MCF 10A (cell line): ENCODE results near the gene COBL. TPM values are rescaled to one million over a fixed set of nuclear protein-coding genes. Genes with fewer than 3 reads are reported as not detected.

Experiments used
- BruUV-seq: library from RNA; stranded (reverse); fragments of 400-500 nt; replicated peaks from 2 replicates; lab custom pipeline; 2021; lab: Mats Ljungman, UMichigan
- CTCF ChIA-PET: fragments of 300-600 bp; sonication (Branson Sonifier 250); formaldehyde crosslinking; extraction: SDS; loops from one replicate; lab custom pipeline; 2021; ENCODE audit warnings: antibody characterized with exemption, inconsistent platforms; lab: Yijun Ruan, JAX
- POLR2A ChIA-PET: fragments of 300-600, 350-650 bp; sonication (Branson Sonifier 250); formaldehyde crosslinking; extraction: SDS; loops from one replicate; lab custom pipeline; 2020; ENCODE audit warnings: antibody characterized with exemption, inconsistent platforms; lab: Yijun Ruan, JAX
- DNase-seq: peaks from one replicate; pipeline ENCODE4 v3.0.0-alpha.2; 2018; ENCODE audit not compliant: unreplicated experiment
- H3K27ac Mint-ChIP-seq: one replicate; pipeline ENCODE4 v1.8.0; 2022; ENCODE audit warnings: mild to moderate bottlenecking, low read depth, mixed read lengths; ENCODE audit not compliant: unreplicated experiment
- H3K27me3 Mint-ChIP-seq: one replicate; pipeline ENCODE4 v1.8.0; 2022; ENCODE audit warnings: mixed read lengths; ENCODE audit not compliant: insufficient read depth, unreplicated experiment
- H3K36me3 Mint-ChIP-seq: one replicate; pipeline ENCODE4 v1.8.0; 2022; ENCODE audit warnings: mild to moderate bottlenecking, moderate library complexity, mixed read lengths; ENCODE audit not compliant: insufficient read depth, unreplicated experiment
- H3K4me1 Mint-ChIP-seq: one replicate; pipeline ENCODE4 v1.8.0; 2022; ENCODE audit warnings: mixed read lengths; ENCODE audit not compliant: insufficient read depth, unreplicated experiment
- H3K4me3 Mint-ChIP-seq: one replicate; pipeline ENCODE4 v1.8.0; 2022; ENCODE audit warnings: mild to moderate bottlenecking, moderate library complexity, mixed read lengths; ENCODE audit not compliant: unreplicated experiment
- H3K9me3 Mint-ChIP-seq: one replicate; pipeline ENCODE4 v1.8.0; 2022; ENCODE audit warnings: mixed read lengths; ENCODE audit not compliant: unreplicated experiment
- intact Hi-C: fragments of 100-400 bp; cut with micrococcal nuclease; formaldehyde crosslinking; loops from 2 replicates; pipeline ENCODE4 v1.14.1; 2022
- total RNA-seq: library from RNA; stranded (reverse); gene quantifications from 2 replicates; pipeline ENCODE4 v1.2.3, GENCODE V29; 2022
- TF ChIP-seq, protein P1 (sequence below): fragments of 200-600 bp; IDR thresholded peaks from one replicate; pipeline ENCODE4 v1.8.0; 2022; ENCODE audit warnings: antibody characterized with exemption, mild to moderate bottlenecking; ENCODE audit not compliant: unreplicated experiment

COBL gene
- total RNA-seq, 1 experiment from 2014 or later: 12.3 TPM

DNA sequence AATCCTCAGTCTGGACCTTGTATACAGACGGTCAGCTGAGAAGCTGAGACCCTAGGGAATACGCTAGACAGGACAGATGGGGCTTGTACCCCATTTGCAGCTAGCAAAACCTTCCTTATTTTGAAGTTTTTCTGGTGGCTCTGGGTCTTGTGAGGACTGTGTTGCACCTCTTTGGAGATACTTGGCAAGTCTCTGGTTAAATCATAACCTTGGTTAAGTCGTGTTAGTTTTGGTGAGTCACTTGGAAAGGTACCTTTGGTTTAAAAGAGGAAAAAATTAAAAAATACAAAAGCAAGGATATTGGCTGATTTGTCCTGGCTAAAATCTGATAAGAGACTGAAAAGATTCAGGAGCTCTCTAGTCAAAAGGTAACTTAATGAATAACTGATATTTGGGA is 140.6 kb downstream of the COBL start:
- TF ChIP-seq, protein P1, sequence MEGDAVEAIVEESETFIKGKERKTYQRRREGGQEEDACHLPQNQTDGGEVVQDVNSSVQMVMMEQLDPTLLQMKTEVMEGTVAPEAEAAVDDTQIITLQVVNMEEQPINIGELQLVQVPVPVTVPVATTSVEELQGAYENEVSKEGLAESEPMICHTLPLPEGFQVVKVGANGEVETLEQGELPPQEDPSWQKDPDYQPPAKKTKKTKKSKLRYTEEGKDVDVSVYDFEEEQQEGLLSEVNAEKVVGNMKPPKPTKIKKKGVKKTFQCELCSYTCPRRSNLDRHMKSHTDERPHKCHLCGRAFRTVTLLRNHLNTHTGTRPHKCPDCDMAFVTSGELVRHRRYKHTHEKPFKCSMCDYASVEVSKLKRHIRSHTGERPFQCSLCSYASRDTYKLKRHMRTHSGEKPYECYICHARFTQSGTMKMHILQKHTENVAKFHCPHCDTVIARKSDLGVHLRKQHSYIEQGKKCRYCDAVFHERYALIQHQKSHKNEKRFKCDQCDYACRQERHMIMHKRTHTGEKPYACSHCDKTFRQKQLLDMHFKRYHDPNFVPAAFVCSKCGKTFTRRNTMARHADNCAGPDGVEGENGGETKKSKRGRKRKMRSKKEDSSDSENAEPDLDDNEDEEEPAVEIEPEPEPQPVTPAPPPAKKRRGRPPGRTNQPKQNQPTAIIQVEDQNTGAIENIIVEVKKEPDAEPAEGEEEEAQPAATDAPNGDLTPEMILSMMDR: no peak
- H3K36me3 Mint-ChIP-seq: no peaks in the 10 kb centered on the region
- no peak overlapping the region for H3K27ac Mint-ChIP-seq
- no peak for DNase-seq
- no peaks in the 10 kb centered on the region for H3K27me3 Mint-ChIP-seq
- intact Hi-C loops: no loop called here
- ChIA-PET CTCF (interaction anchor here (0.8 to 6.8 kb wide), 10 partner anchors 8 to 193 kb away, joined by 3 to 46 read pairs (median 4); no protein-coding TSS in a partner anchor), POLR2A (no interaction called here)
- BruUV-seq: no TSS peak
- no peak overlapping the region for H3K4me3 Mint-ChIP-seq
- H3K9me3 Mint-ChIP-seq: no peaks in the 10 kb centered on the region
- no peaks in the 10 kb centered on the region for H3K4me1 Mint-ChIP-seq

DNA sequence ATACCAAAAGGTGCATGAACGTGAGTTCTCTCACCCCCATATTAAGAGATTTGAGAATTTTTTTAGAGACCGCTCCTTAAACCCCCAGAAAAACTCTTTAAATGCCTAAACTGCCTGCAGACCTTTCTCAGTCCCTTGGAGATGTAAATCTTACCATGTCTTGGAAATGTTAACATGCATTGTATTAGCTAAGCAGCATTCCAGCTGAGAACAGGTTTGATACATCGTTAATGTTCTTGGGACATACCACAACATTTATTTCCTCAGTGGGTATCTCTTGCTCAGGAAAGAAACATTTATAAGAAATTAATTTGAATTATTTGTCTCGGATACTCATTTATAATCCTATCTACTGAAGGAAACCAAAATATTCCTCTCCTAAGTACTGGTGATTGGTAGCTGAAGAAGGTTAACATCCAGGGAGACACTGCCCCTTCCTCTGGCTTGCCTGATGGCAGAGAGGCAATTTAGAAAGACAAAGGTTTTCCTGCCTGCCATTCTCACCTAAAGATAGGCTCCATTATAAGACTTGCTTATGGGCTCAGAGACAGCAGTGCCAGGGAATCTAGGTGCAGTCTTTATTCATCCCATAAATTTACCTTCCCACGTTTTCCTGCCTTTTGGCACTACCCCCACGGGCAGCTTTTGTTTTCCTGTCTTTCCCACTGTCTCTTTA is 141.2 kb downstream of the COBL start:
- H3K9me3 Mint-ChIP-seq: no peaks in the 10 kb centered on the region
- no peaks in the 10 kb centered on the region for H3K27me3 Mint-ChIP-seq
- H3K4me1 Mint-ChIP-seq: no peaks in the 10 kb centered on the region
- TF ChIP-seq, protein P1: no peak
- ChIA-PET POLR2A (interaction anchor here (0.7 kb wide), 1 partner anchor 1757 kb away, joined by 3 read pairs; no protein-coding TSS in a partner anchor), CTCF (interaction anchor here (0.8 to 6.8 kb wide), 9 partner anchors 7 to 193 kb away, joined by 3 to 46 read pairs (median 4); no protein-coding TSS in a partner anchor)
- H3K27ac Mint-ChIP-seq: no peak overlapping the region
- DNase-seq: no peak
- H3K4me3 Mint-ChIP-seq: no peak overlapping the region
- intact Hi-C loops: no loop called here
- H3K36me3 Mint-ChIP-seq: no peaks in the 10 kb centered on the region
- BruUV-seq: no TSS peak

DNA sequence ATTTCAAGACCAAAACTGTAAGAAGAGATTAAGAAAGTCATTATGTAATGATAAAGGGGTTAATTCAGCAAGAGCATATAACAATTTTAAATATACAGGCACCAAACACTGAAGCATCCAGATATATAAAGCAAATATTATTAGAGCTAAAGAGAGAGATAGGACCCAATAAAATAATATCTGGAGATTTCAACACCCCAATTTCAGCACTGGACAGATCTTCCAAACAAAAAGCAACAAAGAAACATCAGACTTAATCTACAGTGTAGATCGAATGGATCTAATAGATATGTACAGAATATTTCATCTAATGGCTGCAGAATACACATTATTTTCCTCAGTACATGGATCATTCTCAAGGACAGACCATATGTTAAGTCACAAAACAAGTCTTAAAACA is 151.3 kb downstream of the COBL start:
- Mint-ChIP-seq H3K27me3 (no peaks in the 10 kb centered on the region), H3K4me3 (no peak overlapping the region), H3K4me1 (peaks cover 5% of the 10 kb centered on the region), H3K27ac (no peak overlapping the region), H3K36me3 (peaks cover 4% of the 10 kb centered on the region), H3K9me3 (no peaks in the 10 kb centered on the region)
- CTCF ChIA-PET: interaction anchor here (0.6 to 8.8 kb wide), 4 partner anchors 20 to 205 kb away, joined by 3 to 400 read pairs (median 190); no protein-coding TSS in a partner anchor
- DNase-seq: no peak
- POLR2A ChIA-PET: no interaction called here
- intact Hi-C loops: no loop called here
- TF ChIP-seq, protein P1: no peak
- no TSS peak for BruUV-seq

DNA sequence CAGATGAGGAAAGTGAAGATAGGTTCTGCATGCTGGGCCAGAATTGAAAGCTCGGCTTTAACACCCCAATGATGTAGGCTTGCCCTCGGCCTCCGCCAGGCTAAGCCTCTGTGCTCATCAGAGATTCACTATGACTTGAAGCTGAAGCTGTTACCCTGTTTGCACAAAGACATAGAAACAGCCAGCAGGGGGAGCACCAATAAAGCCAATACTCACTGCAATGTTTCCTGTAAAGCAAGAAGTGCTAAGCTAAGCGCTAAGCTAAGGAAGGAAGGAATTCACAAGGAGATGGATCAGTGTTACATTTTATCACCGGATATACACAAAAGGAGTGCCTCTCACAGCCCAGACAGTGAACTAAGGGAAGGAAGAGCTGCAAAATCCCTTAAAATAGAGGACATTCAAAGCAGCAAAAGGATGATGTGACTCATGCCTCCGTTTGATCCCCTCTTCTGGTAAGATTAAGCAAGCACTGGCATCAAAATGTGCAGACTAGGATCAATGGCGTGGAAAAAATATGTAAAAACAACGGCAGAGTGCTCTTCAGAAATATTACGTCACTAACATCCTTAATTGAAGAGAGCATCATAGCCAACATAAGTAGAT is 153.8 kb downstream of the COBL start:
- no peak overlapping the region for H3K4me3 Mint-ChIP-seq
- no peaks in the 10 kb centered on the region for H3K36me3 Mint-ChIP-seq
- H3K27me3 Mint-ChIP-seq: no peaks in the 10 kb centered on the region
- H3K4me1 Mint-ChIP-seq: peaks cover 5% of the 10 kb centered on the region
- DNase-seq: peak; percentile 89
- H3K27ac Mint-ChIP-seq: no peak overlapping the region
- no peaks in the 10 kb centered on the region for H3K9me3 Mint-ChIP-seq
- no TSS peak for BruUV-seq
- CTCF ChIA-PET: interaction anchor here (0.5 to 9.2 kb wide), 86 partner anchors 7 to 1070 kb away, joined by 3 to 400 read pairs (median 5); no protein-coding TSS in a partner anchor
- POLR2A ChIA-PET: interaction anchor here (0.8 to 1.8 kb wide), 7 partner anchors 46 to 207 kb away, joined by 3 to 15 read pairs (median 4); no protein-coding TSS in a partner anchor
- TF ChIP-seq, protein P1: peak; percentile 55
- intact Hi-C loops: loop anchor here (1.0 to 2.0 kb wide), 4 partner anchors 62 to 204 kb away; partner anchors contain the start of gene COBL
